Peyer's patch (tissue), 4 donors: ENCODE data around the gene SNX17. TPM values are rescaled to one million over a fixed set of nuclear protein-coding genes. Genes with fewer than 3 reads are reported as not detected.

Source experiments
- DNase-seq, 3 donors: peaks; one replicate each; pipeline ENCODE4 v3.0.0-alpha.2; 2017 to 2019
- H3K27ac ChIP-seq, 4 donors: fragments of 200-600 bp; sonication (generic); one replicate each; pipeline ENCODE4 v1.5.1; 2016 to 2019
- H3K27me3 ChIP-seq, 2 donors: fragments of 200-600 bp; sonication (generic); one replicate each; pipeline ENCODE4 v1.5.1; 2019
- H3K36me3 ChIP-seq, 3 donors: fragments of 200-600 bp; sonication (generic); one replicate each; pipeline ENCODE4 v1.5.1; 2016 to 2019
- H3K4me1 ChIP-seq, 4 donors: fragments of 200-600 bp; sonication (generic); one replicate each; pipeline ENCODE4 v1.5.1; 2016 to 2019
- H3K4me3 ChIP-seq, 4 donors: fragments of 200-600 bp; sonication (generic); 1 replicate in 3 of 4; 2 replicates in 1 of 4; pipeline ENCODE4 v1.5.1; 2016 to 2019; ENCODE audit warnings: mild to moderate bottlenecking in 1 of 4
- H3K9me3 ChIP-seq, 4 donors: fragments of 200-600 bp; sonication (generic); one replicate each; pipeline ENCODE4 v1.5.1; 2016 to 2019; ENCODE audit warnings: mild to moderate bottlenecking in 1 of 4
- CTCF ChIP-seq, 6 experiments: fragments of 450-650 bp in 4 of 6; fragments of 200-600 bp in 2 of 6; sonication (generic) in 1 of 6; IDR thresholded peaks; one replicate each; pipeline ENCODE4 v1.5.1; 2017 to 2019; ENCODE audit warnings: antibody characterized with exemption in 6 of 6, mild to moderate bottlenecking in 3 of 6, moderate library complexity in 1 of 6
- POLR2A ChIP-seq, 2 donors: fragments of 450-650 bp; IDR thresholded peaks; one replicate each; pipeline ENCODE4 v1.5.1; 2017; ENCODE audit warnings: antibody characterized with exemption in 2 of 2, mild to moderate bottlenecking in 2 of 2, moderate library complexity in 2 of 2
- total RNA-seq, 4 donors: library from RNA; depleted of rRNA; stranded (reverse); fragments of >200 nt; gene quantifications; one replicate each; pipeline ENCODE4 v1.1.0, GENCODE V29; 2016

Gene SNX17
- total RNA-seq, 4 donors from 2014 or later, result 75.1 to 88.2 (median 77.1) TPM

GRCh38 chr2:27356056-27356381 is 14.4 kb upstream of the SNX17 start:
- H3K4me1 ChIP-seq, result peaks cover 0 to 36% (median 5%) of the 10 kb centered on the region in 4 donors
- H3K27me3 ChIP-seq, result no peaks in the 10 kb centered on the region
- H3K36me3 ChIP-seq, result no peaks in the 10 kb centered on the region
- peak overlapping the region; percentile 82 to 95 (median 92) for H3K27ac ChIP-seq
- TF ChIP-seq POLR2A (IDR thresholded peaks at IDR 0.05), result no peak
- TF ChIP-seq CTCF (IDR thresholded peaks at IDR 0.05), result no peak
- H3K9me3 ChIP-seq, result no peaks in the 10 kb centered on the region
- peak overlapping the region; percentile 58 to 97 (median 68) for H3K4me3 ChIP-seq
- DNase-seq, result peak in 2 of 3 donors; percentile 76 to 81

GRCh38 chr2:27356382-27357181 is 13.8 kb upstream of the SNX17 start, which contains the start of gene GTF3C2:
Gene GTF3C2 (minus strand): TSS chr2:27356764. CDS start chr2:27343554, 13,210 bp downstream.
- DNase-seq, result peak; percentile 95 to 98 (median 97)
- H3K4me1 ChIP-seq, result peaks cover 0 to 36% (median 5%) of the 10 kb centered on the region in 4 donors
- peak within 1 kb of the TSS; percentile 82 to 95 (median 92) for H3K27ac ChIP-seq
- no peaks in the 10 kb centered on the region for H3K9me3 ChIP-seq
- no peaks in the 10 kb centered on the region for H3K36me3 ChIP-seq
- no peaks in the 10 kb centered on the region for H3K27me3 ChIP-seq
- peak within 1 kb of the TSS; percentile 58 to 97 (median 68) for H3K4me3 ChIP-seq
- peak in 2 of 6 experiments; percentile 21 to 34 for TF ChIP-seq CTCF (IDR thresholded peaks at IDR 0.05)
- TF ChIP-seq POLR2A (IDR thresholded peaks at IDR 0.05), result peak; percentile 8 to 26

- no peak overlapping the region for H3K4me3 ChIP-seq
- H3K9me3 ChIP-seq, result no peaks in the 10 kb centered on the region
- no peaks in the 10 kb centered on the region for H3K27me3 ChIP-seq
- H3K36me3 ChIP-seq, result peaks cover 0 to 48% (median 4%) of the 10 kb centered on the region in 3 donors
- no peak for DNase-seq
- TF ChIP-seq CTCF (IDR thresholded peaks at IDR 0.05) (no peak), POLR2A (IDR thresholded peaks at IDR 0.05) (no peak)
- peaks cover 0 to 7% (median 0%) of the 10 kb centered on the region in 4 donors for H3K4me1 ChIP-seq
- no peak overlapping the region for H3K27ac ChIP-seq
These were observed 7.6 kb upstream of the SNX17 start for GRCh38 chr2:27362678-27363420.

GRCh38 chr2:27363933-27364332 is 6.5 kb upstream of the SNX17 start:
- Histone ChIP-seq H3K27me3 (no peaks in the 10 kb centered on the region), H3K4me1 (peaks cover 0 to 4% (median under 1%) of the 10 kb centered on the region in 4 donors), H3K36me3 (peaks cover 0 to 58% (median 4%) of the 10 kb centered on the region in 3 donors), H3K9me3 (no peaks in the 10 kb centered on the region), H3K4me3 (no peak overlapping the region), H3K27ac (no peak overlapping the region)
- DNase-seq, result no peak
- TF ChIP-seq POLR2A (IDR thresholded peaks at IDR 0.05) (no peak), CTCF (IDR thresholded peaks at IDR 0.05) (no peak)

GRCh38 chr2:27369471-27370025 is 868 bp upstream of the SNX17 start:
- Histone ChIP-seq H3K9me3 (no peaks in the 10 kb centered on the region), H3K27me3 (no peaks in the 10 kb centered on the region), H3K36me3 (peaks cover 0 to 60% (median 4%) of the 10 kb centered on the region in 3 donors), H3K4me3 (peak overlapping the region; percentile 77 to 89 (median 78)), H3K27ac (peak overlapping the region; percentile 86 to 90 (median 90)), H3K4me1 (peaks cover 0 to 27% (median 11%) of the 10 kb centered on the region in 4 donors)
- DNase-seq, result peak in 1 of 3 donors; percentile 48
- no peak for TF ChIP-seq POLR2A (IDR thresholded peaks at IDR 0.05)
- TF ChIP-seq CTCF (IDR thresholded peaks at IDR 0.05), result no peak
